ENCODE measurements around the gene RANBP2. TPM values are rescaled to one million over a fixed set of nuclear protein-coding genes. Genes with fewer than 3 reads are reported as not detected.

RANBP2 gene
- total RNA-seq, 1 donor from 2014 or later, result 67.7 TPM

Other genes starting within 250 kb of the RANBP2 start
- gene LIMS1, start 185.0 kb upstream of the RANBP2 start, total RNA-seq (ENCODE audit: unreplicated experiment), result 144 TPM
- 7.6 TPM for gene CCDC138, start 67.3 kb downstream of the RANBP2 start, total RNA-seq (ENCODE audit: unreplicated experiment)

Data from endothelial cell (in vitro differentiated cells).